Measurements from ENCODE around the gene UNC119.

The UNC119 gene

DNA sequence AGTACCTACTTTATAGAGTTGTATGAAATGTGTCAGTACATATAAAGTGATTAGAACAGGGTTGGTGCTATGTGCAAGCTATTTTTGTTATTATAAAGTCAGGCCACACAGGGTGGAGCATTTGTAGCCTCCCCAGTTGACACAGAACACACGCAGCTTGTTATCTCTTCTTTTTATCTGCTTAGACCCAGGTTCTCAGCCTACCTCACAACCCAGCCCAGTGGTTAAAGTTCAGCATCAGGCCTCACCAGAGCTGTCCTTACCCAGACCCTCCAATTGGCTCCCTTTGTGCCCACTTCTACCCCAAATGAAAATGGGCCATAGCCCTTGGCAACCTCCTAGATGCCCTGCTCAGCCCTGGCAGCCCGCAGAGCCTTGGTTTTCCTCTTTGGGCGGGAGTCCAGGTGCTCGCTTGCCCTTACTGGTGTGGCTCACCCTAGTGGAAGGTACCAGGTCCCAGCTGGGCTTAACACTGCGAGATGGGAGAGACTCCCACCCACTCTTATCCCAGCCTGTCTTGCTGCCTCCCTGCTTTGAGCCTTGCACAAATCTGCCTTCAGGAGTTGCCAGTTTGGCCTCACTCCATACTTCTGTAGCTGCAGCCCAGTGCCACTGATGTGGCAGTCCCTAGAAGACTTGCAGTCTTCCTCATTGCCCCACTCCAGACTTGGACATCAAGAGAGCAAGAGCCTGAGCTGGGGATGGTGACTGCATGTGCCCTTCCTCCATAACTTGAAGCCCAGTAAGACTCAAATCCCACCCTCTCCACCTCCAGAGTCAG is 20.0 kb upstream of the UNC119 start:
- Histone ChIP-seq H2AFZ (ENCODE audit: low read length, unreplicated experiment) (peak overlapping the region; percentile 99), H3K27me3 (ENCODE audit: insufficient read depth, low read length) (no peaks in the 10 kb centered on the region), H3K36me3 (ENCODE audit: insufficient read depth, low read length) (no peaks in the 10 kb centered on the region; the same call in 1 of the 2 replicates), H3K27ac (ENCODE audit: low read depth, low read length) (no peak overlapping the region), H3K4me3 (ENCODE audit: low read depth, low read length) (peak overlapping the region; percentile 92), H3K4me1 (ENCODE audit: control insufficient read depth, insufficient read depth, low read length, unreplicated experiment) (peaks cover 27% of the 10 kb centered on the region), H3K79me2 (ENCODE audit: control insufficient read depth, insufficient read depth, low read length, unreplicated experiment) (peaks cover 8% of the 10 kb centered on the region)

DNA sequence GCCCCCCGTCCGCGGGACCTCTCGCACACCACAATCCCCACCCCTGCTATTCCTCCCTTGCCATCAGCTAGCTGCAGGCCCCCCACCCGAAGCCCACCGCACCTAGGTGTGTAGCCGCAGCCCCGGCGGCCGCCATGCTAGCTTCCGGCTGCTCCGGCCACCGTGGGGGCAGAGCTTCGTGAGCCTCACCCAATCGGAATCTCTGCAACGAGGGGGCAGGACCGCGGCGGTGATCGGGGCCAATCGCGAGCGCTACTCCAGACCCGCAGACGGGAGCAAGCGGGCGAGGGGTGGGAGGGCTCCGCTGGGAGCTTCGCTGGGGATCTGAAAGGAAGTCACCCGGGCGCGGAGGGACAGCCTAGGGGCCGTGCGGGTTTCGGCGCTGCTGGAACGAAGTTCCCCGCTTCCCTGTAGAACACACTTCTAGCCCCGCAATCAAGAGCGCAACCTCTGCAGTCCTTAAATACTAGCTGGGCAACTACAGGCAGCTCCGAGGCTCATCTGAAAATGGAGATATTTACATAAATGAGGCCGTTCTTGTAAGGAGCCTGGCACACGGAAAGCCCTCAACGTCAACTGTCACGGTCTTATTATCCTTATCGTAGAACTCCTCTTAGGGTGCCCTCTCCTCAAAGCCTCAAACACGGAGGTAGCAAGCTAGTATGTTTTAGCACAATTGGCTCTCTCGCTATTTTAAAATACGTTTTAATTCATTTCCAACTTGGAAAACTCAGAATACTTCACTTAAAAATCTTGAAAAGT is 19.1 kb upstream of the UNC119 start, which contains the start of gene PIGS:
TSS of gene PIGS (minus strand) at position 164 of the 762 bp plus-strand sequence. CDS start at position 136, 28 bp downstream.
- peaks cover 23% of the 10 kb centered on the region for H3K4me1 ChIP-seq (ENCODE audit: control insufficient read depth, insufficient read depth, low read length, unreplicated experiment)
- H3K27me3 ChIP-seq (ENCODE audit: insufficient read depth, low read length) = no peaks in the 10 kb centered on the region
- H3K36me3 ChIP-seq (ENCODE audit: insufficient read depth, low read length) = no peaks in the 10 kb centered on the region
- H3K79me2 ChIP-seq (ENCODE audit: control insufficient read depth, insufficient read depth, low read length, unreplicated experiment) = peaks cover 8% of the 10 kb centered on the region
- no peak within 1 kb of the TSS for H3K27ac ChIP-seq (ENCODE audit: low read depth, low read length)
- H2AFZ ChIP-seq (ENCODE audit: low read length, unreplicated experiment) = peak within 1 kb of the TSS; percentile 99
- H3K4me3 ChIP-seq (ENCODE audit: low read depth, low read length) = peak within 1 kb of the TSS; percentile 92

DNA sequence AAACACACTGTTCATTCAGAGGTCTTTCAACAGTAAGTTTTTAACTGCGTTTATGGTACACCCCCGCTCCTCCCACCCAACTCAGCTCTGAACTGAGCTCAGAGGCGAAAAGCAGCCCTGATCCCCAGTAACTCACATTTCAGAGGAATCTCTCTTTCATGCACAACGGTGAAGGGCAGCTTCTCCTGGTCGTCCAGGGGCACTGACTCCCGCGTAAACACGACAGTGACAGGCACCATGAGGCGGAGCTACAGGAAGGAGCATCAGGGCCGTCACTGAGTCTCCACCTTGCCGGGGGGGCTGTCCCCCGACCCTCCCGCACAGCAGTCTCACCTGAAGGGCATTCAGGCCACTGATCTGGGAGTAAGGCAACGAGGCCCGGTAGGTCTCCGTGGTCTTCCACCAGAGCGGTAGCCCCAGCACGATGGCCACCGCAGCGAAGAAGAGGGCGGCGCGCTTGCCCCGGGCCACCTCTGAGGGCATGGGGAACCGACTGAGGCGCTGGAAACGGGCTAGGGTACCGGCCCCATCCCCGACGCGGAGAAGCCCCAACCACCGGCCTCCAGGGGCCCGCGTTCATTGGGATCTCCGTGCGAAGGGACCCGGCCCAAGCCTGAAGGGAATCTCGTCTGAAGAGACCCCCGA is 18.4 kb upstream of the UNC119 start:
- Histone ChIP-seq H3K79me2 (ENCODE audit: control insufficient read depth, insufficient read depth, low read length, unreplicated experiment) (peaks cover 8% of the 10 kb centered on the region), H3K4me1 (ENCODE audit: control insufficient read depth, insufficient read depth, low read length, unreplicated experiment) (peaks cover 23% of the 10 kb centered on the region), H2AFZ (ENCODE audit: low read length, unreplicated experiment) (peak overlapping the region; percentile 86), H3K4me3 (ENCODE audit: low read depth, low read length) (peak overlapping the region; percentile 92), H3K27ac (ENCODE audit: low read depth, low read length) (no peak overlapping the region), H3K27me3 (ENCODE audit: insufficient read depth, low read length) (no peaks in the 10 kb centered on the region), H3K36me3 (ENCODE audit: insufficient read depth, low read length) (no peaks in the 10 kb centered on the region)

DNA sequence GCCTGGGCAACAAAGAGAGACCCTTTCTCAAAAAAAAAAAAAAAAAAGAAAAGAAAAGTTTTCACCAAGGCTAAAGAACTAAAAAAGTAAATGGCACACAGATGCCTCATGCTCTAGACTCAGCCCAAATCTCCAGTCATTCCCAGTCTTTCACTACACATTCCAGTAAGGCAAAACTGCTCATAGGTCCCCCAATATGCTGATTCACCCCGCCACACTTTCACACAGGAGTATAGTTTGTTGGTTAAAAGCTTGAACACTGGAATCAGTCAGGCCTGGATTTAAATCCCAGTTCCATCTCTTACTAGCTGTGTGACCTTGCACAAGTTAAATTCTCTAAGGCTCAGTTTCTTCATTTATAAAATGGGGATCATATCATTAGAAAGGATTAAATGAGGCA is 17.0 kb upstream of the UNC119 start:
- H3K36me3 ChIP-seq (ENCODE audit: insufficient read depth, low read length) = no peaks in the 10 kb centered on the region
- H3K4me3 ChIP-seq (ENCODE audit: low read depth, low read length) = peak overlapping the region; percentile 92; the same call in 1 of the 2 replicates
- no peaks in the 10 kb centered on the region for H3K27me3 ChIP-seq (ENCODE audit: insufficient read depth, low read length)
- H2AFZ ChIP-seq (ENCODE audit: low read length, unreplicated experiment) = no peak overlapping the region
- peaks cover 23% of the 10 kb centered on the region for H3K4me1 ChIP-seq (ENCODE audit: control insufficient read depth, insufficient read depth, low read length, unreplicated experiment)
- peaks cover 8% of the 10 kb centered on the region for H3K79me2 ChIP-seq (ENCODE audit: control insufficient read depth, insufficient read depth, low read length, unreplicated experiment)
- no peak overlapping the region for H3K27ac ChIP-seq (ENCODE audit: low read depth, low read length)

DNA sequence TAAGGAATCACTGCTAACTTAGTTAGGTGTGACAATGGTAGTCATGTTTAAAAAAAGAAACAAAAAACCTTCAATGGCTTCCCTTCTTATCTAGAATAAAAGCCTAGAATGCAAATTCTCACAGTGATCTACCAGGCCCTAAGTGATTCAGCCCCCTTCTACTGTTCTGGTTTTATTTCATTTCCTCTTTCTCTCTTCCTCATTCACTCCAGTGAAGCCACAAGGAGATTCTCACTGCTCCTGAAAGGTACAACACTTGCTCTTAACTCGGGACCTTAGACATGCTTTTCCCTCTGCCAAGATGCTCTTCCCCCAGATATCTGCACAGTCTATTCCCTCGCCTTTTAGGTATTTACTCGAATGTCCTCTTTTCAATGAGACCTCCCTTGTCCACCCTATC is 15.2 kb upstream of the UNC119 start:
- Histone ChIP-seq H3K27me3 (ENCODE audit: insufficient read depth, low read length) (no peaks in the 10 kb centered on the region), H3K4me1 (ENCODE audit: control insufficient read depth, insufficient read depth, low read length, unreplicated experiment) (peaks cover 22% of the 10 kb centered on the region), H2AFZ (ENCODE audit: low read length, unreplicated experiment) (no peak overlapping the region), H3K36me3 (ENCODE audit: insufficient read depth, low read length) (no peaks in the 10 kb centered on the region), H3K79me2 (ENCODE audit: control insufficient read depth, insufficient read depth, low read length, unreplicated experiment) (peaks cover 8% of the 10 kb centered on the region), H3K4me3 (ENCODE audit: low read depth, low read length) (no peak overlapping the region), H3K27ac (ENCODE audit: low read depth, low read length) (no peak overlapping the region)

DNA sequence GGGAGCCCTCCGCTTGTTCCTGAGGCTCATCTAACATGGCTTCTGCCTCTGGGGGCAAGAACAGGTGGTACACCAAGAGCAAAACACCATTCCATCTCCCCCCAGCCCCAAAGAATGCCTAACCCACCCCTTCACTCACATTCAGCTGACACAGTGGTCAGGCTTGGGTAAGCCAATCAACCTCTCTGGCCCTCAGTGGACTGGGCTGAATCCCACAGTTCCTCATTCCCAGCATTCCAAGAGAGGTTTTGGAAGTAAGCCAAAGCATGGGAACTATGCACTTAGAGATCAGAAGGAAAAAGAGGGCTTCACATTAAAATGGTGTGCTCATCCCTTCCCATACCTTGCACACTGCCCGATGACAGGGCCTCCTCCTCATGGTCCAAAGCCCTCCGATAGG is 11.1 kb upstream of the UNC119 start:
- Histone ChIP-seq H2AFZ (ENCODE audit: low read length, unreplicated experiment) (no peak overlapping the region), H3K36me3 (ENCODE audit: insufficient read depth, low read length) (no peaks in the 10 kb centered on the region), H3K27me3 (ENCODE audit: insufficient read depth, low read length) (no peaks in the 10 kb centered on the region), H3K4me1 (ENCODE audit: control insufficient read depth, insufficient read depth, low read length, unreplicated experiment) (peaks cover 6% of the 10 kb centered on the region), H3K4me3 (ENCODE audit: low read depth, low read length) (no peak overlapping the region), H3K27ac (ENCODE audit: low read depth, low read length) (no peak overlapping the region), H3K79me2 (ENCODE audit: control insufficient read depth, insufficient read depth, low read length, unreplicated experiment) (no peaks in the 10 kb centered on the region)

DNA sequence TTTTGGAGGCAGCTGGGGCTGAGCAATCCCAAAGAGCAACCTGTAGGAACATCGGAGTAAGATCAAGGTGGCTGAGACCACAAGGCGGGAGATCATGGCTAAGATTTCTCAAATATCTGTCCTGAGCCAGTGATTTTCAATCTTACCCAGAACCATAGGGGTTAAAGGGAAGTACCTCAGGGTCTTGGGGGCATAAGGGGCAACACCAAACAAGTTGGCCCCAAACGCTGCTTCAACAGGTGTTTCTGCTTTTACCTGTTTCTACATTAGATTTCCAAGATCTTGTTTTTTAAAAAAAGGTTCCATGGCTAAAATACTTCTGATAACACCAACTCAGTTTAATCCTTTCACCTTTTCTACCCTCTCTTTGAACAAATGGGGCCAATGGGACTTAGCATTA is 2.6 kb upstream of the UNC119 start:
- no peak overlapping the region for H3K4me3 ChIP-seq (ENCODE audit: low read depth, low read length)
- peaks cover 6% of the 10 kb centered on the region; the same call in 1 of the 2 replicates for H3K36me3 ChIP-seq (ENCODE audit: insufficient read depth, low read length)
- H2AFZ ChIP-seq (ENCODE audit: low read length, unreplicated experiment) = no peak overlapping the region
- H3K27me3 ChIP-seq (ENCODE audit: insufficient read depth, low read length) = no peaks in the 10 kb centered on the region
- H3K79me2 ChIP-seq (ENCODE audit: control insufficient read depth, insufficient read depth, low read length, unreplicated experiment) = no peaks in the 10 kb centered on the region
- no peaks in the 10 kb centered on the region for H3K4me1 ChIP-seq (ENCODE audit: control insufficient read depth, insufficient read depth, low read length, unreplicated experiment)
- H3K27ac ChIP-seq (ENCODE audit: low read depth, low read length) = no peak overlapping the region

DNA sequence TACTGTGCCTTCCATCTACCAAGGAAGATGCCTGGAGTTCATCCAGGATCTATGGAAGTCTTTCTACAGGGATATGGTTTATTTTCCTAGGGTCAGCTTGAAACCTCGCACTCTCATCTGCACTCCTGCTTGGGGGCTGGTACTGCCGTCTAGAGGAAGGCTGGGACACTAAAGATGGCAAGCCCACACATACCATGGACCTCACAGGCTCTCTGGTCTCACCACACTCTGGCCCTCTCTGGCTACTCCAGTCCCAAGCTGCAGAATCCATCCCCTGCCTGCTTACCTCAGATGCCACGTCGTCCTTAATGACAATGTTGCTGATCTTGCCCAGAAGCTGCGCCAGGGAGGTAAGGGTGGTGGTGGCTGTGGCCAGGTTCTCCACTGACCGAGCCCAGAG is 2.1 kb upstream of the UNC119 start:
- H3K36me3 ChIP-seq (ENCODE audit: insufficient read depth, low read length) = peaks cover 6% of the 10 kb centered on the region; the same call in 1 of the 2 replicates
- H3K27ac ChIP-seq (ENCODE audit: low read depth, low read length) = no peak overlapping the region
- H2AFZ ChIP-seq (ENCODE audit: low read length, unreplicated experiment) = no peak overlapping the region
- no peaks in the 10 kb centered on the region for H3K27me3 ChIP-seq (ENCODE audit: insufficient read depth, low read length)
- H3K4me3 ChIP-seq (ENCODE audit: low read depth, low read length) = no peak overlapping the region
- no peaks in the 10 kb centered on the region for H3K4me1 ChIP-seq (ENCODE audit: control insufficient read depth, insufficient read depth, low read length, unreplicated experiment)
- no peaks in the 10 kb centered on the region for H3K79me2 ChIP-seq (ENCODE audit: control insufficient read depth, insufficient read depth, low read length, unreplicated experiment)

DNA sequence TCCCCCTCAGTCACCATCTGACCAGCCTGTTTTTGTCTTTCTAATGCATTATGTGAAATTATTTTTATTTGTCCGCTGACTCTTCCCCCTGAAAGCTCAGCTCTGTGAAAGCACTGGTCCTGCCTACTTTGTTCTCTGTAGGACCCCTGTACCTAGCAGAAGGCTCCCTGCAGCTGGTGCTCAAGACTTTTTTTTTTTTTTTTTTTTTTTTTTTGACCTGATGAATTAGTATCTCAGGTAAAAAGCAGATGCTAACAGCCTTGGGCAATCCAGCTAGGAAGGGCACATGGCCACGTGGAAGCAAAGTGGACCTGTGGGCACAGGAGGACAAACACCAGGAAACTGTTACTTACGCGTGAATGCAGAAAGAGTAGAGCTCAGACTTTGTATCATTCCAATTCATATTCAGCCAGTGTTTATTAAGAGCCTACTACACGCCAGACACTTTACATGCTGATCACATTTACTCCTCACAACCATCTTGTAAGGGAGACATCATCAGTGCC is 629 bp upstream of the UNC119 start:
- no peaks in the 10 kb centered on the region for H3K79me2 ChIP-seq (ENCODE audit: control insufficient read depth, insufficient read depth, low read length, unreplicated experiment)
- no peak overlapping the region for H3K27ac ChIP-seq (ENCODE audit: low read depth, low read length)
- peak overlapping the region; percentile 92; the same call in 1 of the 2 replicates for H3K4me3 ChIP-seq (ENCODE audit: low read depth, low read length)
- H3K27me3 ChIP-seq (ENCODE audit: insufficient read depth, low read length) = no peaks in the 10 kb centered on the region
- peaks cover 6% of the 10 kb centered on the region; the same call in 1 of the 2 replicates for H3K36me3 ChIP-seq (ENCODE audit: insufficient read depth, low read length)
- no peaks in the 10 kb centered on the region for H3K4me1 ChIP-seq (ENCODE audit: control insufficient read depth, insufficient read depth, low read length, unreplicated experiment)
- no peak overlapping the region for H2AFZ ChIP-seq (ENCODE audit: low read length, unreplicated experiment)

DNA sequence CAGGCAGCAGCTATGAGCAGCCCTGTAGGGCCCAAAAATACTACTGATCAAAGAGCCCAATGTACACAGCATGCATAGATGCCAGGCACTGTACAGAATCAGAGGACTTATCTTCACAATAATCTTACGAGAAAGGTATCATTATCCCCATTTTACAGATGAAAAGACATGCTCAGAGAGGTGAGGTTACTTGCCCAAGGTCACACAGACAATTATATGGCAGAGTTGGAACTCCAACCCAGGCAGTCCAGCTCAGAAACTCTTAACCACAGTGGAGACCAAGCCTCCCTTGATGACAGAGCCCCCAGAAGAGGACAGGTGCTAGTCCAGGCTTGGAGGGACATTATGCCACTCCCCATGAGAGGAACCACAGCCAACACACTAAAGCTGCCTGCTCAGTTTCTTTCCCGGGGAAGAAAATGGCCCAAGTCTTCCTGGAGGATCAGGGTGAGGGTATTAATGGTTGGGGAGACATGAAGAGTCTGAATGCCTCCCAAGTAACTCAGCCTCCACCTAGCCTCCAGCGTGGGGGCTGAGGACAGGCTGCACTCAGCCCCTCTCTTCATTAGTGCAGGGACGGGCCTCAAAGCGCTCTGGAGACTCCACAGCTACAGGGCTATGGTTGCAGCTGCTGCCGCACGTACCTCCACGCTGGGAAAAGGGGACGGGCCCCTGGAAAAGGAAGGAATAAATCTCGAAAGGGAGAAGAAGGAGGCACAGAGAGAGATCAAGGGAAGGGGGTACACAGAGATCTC is 826 bp downstream of the UNC119 start:
- Histone ChIP-seq H2AFZ (ENCODE audit: low read length, unreplicated experiment) (peak overlapping the region; percentile 89), H3K4me3 (ENCODE audit: low read depth, low read length) (peak overlapping the region; percentile 92), H3K4me1 (ENCODE audit: control insufficient read depth, insufficient read depth, low read length, unreplicated experiment) (no peaks in the 10 kb centered on the region)

More for the DNA sequence above, 826 bp downstream of the UNC119 start:
- no peak overlapping the region for H3K27ac ChIP-seq (ENCODE audit: low read depth, low read length)
- no peaks in the 10 kb centered on the region for H3K79me2 ChIP-seq (ENCODE audit: control insufficient read depth, insufficient read depth, low read length, unreplicated experiment)
- H3K27me3 ChIP-seq (ENCODE audit: insufficient read depth, low read length) = no peaks in the 10 kb centered on the region
- peaks cover 6% of the 10 kb centered on the region; the same call in 1 of the 2 replicates for H3K36me3 ChIP-seq (ENCODE audit: insufficient read depth, low read length)

All from ACC112 (cell line).